GM18526 (cell line): Measurements from ENCODE around the gene TRIM67.
A peak's percentile ranks its signal among the peaks of the same experiment; 100 is the strongest.

ENCODE experiments used
- POLR2A ChIP-seq: IDR thresholded peaks from 3 replicates; pipeline ENCODE4 v1.6.1; 2011; ENCODE audit not compliant: insufficient read length; ENCODE audit errors: extremely low read depth

Gene TRIM67

GRCh38 chr1:231210126-231210525, 48.3 kb downstream of the TRIM67 start:
- TF ChIP-seq POLR2A, result no peak

DNA sequence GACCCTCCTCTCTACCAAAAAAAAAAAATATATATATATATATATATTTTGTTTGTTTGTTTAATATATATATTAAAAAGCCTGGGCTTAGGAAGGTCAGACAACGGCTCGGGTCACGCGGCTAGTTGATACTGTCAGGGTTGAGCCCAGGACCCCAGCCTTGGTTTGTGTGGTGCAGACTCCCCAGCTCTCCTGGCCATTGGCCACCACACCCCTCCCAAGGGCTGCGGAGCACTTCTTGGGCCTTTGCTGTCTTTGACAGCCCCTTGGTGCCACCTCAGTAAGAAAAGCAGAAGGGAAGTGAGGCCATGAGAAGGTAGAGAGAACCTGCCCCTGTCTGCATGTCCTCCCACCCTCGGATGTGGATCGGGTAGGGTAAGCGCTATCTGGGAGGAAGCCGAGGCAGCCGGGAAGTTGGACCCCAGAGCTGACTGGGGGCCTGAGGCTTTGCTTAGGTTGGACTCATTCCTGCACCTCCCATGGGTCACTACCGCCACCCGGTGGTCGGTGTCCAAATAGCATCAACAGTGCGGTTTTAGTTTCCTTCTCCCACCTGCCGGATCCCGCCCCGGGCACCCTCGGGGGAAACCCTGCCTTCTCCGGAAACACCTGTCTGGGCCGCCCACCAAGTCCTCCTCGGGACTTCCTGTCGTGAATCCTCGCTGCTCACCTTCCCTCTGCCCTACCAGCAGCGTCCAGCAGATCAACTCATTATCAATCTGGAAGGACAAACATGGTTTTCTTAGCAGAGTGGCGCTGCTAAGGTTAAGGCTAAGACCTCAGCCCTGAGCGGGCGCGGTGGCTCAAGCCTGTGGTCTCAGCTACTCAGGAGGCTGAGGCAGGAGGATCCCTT, 49.4 kb downstream of the TRIM67 start:
- peak; percentile 41 for TF ChIP-seq POLR2A

DNA sequence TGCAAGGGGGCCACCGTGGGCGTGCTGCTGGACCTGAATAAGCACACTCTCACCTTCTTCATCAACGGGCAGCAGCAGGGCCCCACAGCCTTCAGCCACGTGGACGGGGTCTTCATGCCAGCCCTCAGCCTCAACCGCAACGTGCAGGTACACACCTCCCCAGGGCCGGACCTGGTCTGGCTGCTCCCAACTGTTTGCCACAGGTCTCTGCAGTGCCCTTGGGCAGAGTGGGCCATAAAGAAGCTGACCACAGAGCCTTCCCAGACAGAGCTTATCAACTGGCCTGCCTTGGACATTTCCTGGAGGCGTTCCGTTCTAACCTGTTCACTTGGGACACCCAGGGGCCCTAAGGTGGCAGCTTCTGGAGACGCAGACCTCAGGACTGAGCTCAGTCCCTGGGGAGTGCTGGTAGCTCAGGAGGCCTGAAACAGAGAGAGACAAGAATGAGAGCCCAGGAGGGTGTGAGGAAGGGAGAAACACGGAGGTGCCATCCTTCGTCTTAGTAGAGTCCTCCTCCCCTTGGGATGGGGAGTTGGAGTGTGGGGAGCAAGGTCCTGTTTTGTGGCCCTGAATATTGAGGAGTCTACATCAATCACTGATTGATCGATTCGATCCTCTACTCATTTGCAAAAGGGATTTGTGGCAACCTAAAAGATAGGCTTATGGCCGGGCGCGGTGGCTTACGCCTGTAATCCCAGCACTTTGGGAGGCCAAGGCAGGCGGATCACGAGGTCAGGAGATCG, 52.1 kb downstream of the TRIM67 start:
- TF ChIP-seq POLR2A, result no peak

DNA sequence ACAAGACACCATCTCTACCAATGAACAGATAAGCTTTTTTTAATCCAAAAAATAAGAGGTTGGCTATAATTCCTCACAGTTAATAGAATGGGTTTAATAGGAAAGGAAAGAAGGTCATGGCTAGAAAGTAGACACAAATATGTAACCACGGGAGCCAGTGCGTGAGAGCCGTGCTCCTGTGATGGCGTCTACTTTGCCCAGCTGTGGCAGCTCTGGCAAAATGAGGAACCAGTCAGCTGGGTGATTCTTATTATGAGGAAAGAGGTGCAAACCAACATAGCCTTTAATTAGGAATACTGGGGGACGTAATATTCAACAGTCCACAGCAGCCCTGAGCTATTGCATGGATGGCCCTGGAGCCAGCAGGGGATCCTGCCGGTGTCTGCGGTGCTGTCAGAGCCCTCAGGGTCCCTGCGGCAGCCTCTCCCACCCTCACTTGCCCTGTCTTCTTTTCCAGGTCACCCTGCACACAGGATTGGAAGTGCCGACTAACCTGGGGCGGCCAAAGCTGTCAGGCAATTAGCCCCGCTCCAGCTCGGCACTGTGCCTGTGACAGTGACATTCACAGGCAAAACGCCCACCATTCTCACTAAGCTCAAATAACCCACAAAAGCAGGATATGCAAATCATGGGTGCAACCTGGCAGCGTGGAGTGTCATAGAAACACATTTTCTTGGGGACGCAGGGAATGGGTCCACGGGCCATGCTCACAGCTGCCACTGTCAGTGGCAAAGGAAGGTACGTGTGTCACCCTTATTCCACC, 53.2 kb downstream of the TRIM67 start:
- TF ChIP-seq POLR2A, result no peak

DNA sequence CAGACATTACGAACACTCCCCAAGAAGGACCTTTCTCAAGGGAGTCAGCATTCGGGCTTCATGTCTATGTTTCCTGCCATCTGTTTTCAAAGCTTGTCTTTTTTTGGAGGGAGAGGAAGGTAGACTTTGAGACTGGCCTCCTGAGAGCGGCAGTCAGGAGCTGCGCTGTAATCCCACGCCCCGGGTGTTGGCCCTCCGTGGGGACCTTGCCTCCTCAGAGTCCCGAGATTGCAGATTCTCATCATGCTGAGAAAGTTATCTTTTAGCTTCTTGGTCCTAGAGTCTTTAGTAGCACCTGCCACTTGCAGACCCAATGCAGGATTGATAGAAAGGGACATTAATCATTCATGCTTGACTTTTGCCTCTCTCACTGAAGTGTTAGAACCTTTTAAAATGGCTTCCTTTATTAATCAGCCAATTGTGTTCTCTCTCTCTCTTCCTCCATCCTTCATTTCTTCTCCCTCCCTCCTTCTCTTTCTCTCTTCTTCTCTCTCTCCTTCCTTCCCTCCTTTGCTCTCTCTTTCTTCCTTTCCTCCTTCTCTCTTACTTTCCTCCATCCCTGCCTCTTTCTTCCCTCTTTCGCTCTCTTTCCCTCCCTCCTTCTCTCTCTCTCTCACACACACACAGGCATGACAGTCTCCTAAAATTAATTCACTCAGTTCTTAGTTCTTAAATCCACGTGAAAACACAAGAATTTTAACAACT, 54.0 kb downstream of the TRIM67 start:
- no peak for TF ChIP-seq POLR2A

DNA sequence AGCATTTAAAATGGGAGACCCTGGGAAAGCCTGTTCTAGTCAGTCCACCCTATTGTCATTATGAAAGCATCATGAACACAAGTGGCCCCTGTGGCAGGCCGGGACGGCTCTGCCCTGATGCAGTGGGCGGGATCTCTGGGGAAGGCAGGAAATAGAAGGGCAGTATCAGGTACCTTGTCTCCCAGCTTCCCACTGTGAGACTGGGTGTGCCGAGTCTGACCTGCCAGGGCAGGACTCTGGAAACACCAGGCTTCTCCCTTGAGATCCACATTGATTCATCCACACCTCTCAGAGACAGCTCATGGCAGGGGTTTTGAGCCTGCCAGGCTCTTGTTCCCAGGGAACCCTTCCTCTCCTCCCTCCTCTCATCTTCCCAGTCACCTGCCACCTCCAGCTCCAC, 54.6 kb downstream of the TRIM67 start:
- TF ChIP-seq POLR2A, result no peak

DNA sequence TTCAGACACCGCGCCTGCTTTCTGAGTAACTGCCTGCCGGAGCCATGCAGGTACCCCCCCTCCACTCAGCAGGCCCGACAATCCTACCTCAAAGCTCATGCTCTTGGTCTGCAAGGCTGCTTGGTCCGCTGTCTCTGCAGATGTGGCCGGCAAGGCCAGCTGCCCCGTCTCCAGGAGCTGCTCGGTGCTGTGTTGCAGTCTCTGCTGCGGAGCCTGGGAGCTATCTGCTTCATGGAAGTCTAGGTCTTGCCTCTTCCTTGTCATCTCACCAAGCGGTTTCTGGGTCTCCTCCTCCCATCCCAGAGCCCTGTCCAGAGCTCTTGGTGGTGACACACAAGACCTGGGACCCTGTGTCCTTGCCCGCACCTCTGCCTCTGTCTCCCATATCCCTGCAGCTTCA, 55.2 kb downstream of the TRIM67 start:
- no peak for TF ChIP-seq POLR2A

DNA sequence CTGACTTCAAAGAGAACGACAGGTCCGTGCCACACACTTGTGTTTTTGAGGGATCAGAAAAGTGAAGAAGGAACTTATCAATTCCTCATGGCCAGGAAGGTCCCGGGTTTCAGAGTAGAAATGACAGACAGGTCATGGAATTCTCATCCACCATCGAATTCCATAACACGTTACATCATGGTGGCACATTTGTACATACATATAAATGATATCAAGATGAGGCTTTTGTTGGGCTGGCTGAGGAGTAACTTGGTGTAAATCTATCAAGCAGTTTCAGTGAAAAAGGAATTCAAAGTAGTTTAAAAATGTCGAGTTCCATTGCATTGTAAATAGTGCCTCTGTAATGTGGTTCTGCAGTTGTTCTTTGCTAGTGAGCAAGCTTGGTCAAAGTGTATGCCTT, 56.2 kb downstream of the TRIM67 start:
- TF ChIP-seq POLR2A, result no peak

GRCh38 chr1:231219422-231220401, 57.9 kb downstream of the TRIM67 start:
- no peak for TF ChIP-seq POLR2A

- no peak for TF ChIP-seq POLR2A
These were observed 58.9 kb downstream of the TRIM67 start for GRCh38 chr1:231220801-231221200.

DNA sequence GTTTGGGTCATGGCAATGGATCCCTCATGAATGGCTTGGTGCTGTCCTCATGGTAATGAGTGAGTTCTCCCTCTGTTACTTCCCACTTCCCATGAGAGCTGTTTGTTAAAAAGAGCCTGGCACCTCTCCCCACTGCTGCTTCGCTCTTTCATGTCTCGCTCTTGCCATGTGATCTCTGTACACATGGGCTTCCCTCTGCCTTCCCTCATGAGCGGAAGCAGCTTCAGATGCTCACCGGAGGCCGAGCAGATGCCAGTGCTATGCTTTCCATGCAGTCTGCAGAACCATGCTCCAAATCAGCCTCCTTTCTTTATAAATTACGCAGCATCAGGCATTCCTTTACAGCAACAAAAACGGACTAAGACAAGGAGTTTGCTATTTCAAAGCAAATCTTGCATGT, 64.3 kb downstream of the TRIM67 start:
- TF ChIP-seq POLR2A, result no peak

DNA sequence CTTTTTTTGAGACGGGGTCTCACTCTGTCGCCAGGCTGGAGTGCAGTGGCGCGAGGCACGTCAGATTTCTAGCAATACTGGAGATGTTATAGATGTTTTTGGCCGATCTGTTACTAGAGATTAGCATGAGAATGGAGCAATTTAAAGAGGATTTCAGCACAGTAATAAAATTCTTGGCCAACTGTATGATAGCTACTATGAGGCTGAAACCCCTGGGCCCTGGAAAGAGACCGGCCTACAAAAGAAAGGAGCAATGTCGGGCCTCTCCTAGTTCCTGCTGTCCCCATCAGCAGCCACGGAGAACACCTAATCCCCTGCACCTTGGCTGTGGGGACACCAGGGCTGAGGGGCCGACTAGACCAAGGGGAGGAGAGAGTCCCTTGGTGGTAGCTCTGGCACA, 69.7 kb downstream of the TRIM67 start:
- TF ChIP-seq POLR2A, result no peak

GRCh38 chr1:231232870-231233734, 71.2 kb downstream of the TRIM67 start:
- no peak for TF ChIP-seq POLR2A

DNA sequence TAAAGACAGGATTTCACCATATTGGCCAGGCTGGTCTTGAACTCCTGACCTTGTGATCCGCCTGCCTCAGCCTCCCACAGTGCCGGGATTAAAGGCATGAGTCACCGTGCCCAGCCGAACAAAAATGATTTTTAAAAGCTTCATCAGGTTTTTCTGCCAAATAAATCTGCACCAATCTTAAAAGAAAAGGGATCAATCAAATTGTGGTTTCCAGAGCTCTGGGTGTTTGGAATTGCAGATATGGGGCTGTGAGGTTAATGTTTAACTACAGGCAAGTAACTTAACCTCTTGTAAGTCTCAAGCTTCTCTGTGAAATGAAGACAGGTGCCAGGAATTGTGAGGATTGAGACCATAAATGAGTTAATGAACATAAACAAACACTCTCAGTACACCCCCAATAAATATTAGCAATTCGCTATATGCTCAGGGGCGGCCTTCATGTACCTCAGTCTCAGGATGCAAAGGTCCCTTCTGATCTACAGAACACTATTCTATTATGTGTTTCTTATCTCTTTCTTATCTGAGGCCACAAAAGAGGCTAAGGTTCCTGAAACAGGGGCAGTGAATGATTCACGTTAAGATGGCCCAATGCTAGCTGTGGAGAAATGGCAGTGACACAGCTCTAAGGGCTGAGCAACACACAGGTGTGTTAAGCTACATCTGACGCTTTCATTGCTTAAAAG, 72.0 kb downstream of the TRIM67 start:
- no peak for TF ChIP-seq POLR2A
